ENCODE measurements around the gene NHSL2.

NHSL2 gene

DNA sequence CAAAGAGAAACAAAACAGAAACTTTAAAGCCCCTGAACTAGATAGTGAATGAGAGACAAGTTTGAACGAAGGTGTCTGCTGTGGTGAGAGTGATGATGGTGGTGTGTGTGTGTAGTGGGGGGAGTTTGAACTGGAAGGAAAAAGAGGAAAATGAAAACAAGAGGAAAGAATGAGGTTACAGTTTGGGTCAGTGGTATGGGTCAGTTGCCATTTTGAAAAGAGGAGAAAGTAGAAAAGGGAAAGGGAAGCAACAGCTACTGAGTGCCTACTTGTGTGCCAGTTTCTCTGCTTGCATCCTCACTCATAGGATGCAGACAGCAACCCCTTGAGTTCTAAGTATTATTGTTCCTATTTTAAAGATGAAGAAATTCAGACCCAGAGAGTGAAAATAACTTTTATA is 26.0 kb downstream of the NHSL2 start:
- ChIA-PET POLR2A (no interaction called here), CTCF (no interaction called here)
- TF ChIP-seq, protein P1, sequence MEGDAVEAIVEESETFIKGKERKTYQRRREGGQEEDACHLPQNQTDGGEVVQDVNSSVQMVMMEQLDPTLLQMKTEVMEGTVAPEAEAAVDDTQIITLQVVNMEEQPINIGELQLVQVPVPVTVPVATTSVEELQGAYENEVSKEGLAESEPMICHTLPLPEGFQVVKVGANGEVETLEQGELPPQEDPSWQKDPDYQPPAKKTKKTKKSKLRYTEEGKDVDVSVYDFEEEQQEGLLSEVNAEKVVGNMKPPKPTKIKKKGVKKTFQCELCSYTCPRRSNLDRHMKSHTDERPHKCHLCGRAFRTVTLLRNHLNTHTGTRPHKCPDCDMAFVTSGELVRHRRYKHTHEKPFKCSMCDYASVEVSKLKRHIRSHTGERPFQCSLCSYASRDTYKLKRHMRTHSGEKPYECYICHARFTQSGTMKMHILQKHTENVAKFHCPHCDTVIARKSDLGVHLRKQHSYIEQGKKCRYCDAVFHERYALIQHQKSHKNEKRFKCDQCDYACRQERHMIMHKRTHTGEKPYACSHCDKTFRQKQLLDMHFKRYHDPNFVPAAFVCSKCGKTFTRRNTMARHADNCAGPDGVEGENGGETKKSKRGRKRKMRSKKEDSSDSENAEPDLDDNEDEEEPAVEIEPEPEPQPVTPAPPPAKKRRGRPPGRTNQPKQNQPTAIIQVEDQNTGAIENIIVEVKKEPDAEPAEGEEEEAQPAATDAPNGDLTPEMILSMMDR (IDR thresholded peaks at IDR 0.05; ENCODE audit: control extremely low read depth, extremely low read depth, low read depth, missing control alignments) = no peak
- no peak for DNase-seq (ENCODE audit: extremely low spot score)

DNA sequence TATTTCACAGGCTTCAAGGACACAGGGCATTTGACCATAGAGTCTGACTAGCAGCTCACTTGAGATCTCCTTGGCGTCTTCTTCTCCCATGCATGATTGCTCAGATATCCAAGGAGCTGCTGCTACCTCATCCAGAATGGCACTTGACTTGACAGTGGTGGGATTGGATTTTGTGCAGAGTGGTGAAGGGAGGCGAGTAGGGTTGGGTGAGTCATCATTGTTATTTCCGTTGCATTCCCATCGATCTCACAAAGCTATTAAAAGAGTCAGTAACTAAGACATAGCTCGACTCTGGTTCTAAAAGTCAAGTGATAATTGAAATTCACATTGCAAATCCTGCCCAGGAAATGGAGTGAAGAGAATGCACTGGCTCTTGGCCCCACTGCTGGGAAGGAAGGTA is 27.7 kb downstream of the NHSL2 start:
- ChIA-PET CTCF (no interaction called here), POLR2A (no interaction called here)
- TF ChIP-seq, protein P1 (IDR thresholded peaks at IDR 0.05; ENCODE audit: control extremely low read depth, extremely low read depth, low read depth, missing control alignments) = no peak
- no peak for DNase-seq (ENCODE audit: extremely low spot score)

DNA sequence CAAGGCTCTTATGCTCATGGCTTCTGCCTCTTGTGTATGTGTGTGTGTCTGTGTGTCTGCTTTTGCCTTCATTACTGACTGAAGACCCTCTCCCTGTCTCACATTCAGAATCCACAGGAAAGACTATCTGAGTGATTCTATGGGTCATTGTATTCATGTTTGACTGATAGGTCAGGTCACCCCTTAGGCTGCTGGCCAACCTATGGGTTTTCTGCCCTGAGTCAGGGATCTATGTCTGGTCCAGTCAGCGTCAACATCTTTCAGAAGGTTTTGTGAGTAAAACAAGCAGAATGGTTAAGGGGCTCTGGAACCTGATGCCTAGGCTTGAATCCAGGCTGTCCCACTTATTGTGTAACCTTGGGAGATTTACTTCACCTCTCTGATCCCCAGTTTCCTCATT is 30.5 kb downstream of the NHSL2 start:
- POLR2A ChIA-PET = no interaction called here

DNA sequence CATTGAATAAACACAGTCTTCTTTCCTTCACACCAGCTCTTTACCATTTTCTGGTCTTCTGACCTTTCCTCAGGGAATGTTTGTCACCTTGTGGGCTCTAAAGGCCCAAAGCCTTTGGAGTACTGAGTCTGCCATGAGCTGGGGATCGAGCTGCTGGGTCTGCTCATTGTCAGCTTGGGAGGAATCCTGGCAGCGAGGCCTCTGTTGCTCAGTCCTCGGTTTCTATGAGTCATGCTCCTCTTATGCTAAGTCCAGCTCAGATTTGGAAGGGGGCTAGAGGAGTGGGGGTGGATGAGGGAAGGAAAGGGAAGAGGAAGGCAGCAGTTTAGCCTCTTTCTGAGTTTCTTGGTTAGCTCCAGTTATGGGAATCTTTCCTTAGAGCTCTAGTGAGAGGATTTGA is 31.1 kb downstream of the NHSL2 start:
- POLR2A ChIA-PET = no interaction called here
- TF ChIP-seq, protein P1 (IDR thresholded peaks at IDR 0.05; ENCODE audit: control extremely low read depth, extremely low read depth, low read depth, missing control alignments) = no peak
- no peak for DNase-seq (ENCODE audit: extremely low spot score)
- CTCF ChIA-PET = no interaction called here

More for the DNA sequence above, 30.5 kb downstream of the NHSL2 start:
- TF ChIP-seq, protein P1 (IDR thresholded peaks at IDR 0.05; ENCODE audit: control extremely low read depth, extremely low read depth, low read depth, missing control alignments) = no peak
- no peak for DNase-seq (ENCODE audit: extremely low spot score)
- CTCF ChIA-PET = no interaction called here

DNA sequence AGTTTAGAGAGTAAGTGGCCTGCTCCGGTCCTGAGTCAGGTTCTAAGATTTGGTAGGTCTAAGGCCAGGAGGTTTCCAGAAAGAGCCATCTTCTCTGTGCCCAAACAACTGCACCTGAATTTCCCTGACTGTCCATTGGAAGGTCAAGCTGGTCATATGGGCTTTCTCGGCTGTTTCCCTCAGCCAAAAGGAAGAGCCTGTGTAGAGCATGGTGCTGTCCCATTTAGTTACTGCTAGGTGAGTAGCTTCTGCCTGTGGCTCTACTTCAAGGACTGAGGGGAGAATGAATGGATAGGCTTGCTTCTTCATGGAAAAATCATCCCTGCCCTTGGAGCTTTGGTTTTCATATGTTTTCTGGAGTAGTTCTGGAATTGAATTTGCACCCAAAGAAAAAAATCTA is 33.7 kb downstream of the NHSL2 start:
- ChIA-PET POLR2A (no interaction called here), CTCF (no interaction called here)
- TF ChIP-seq, protein P1 (IDR thresholded peaks at IDR 0.05; ENCODE audit: control extremely low read depth, extremely low read depth, low read depth, missing control alignments) = no peak
- DNase-seq (ENCODE audit: extremely low spot score) = no peak

DNA sequence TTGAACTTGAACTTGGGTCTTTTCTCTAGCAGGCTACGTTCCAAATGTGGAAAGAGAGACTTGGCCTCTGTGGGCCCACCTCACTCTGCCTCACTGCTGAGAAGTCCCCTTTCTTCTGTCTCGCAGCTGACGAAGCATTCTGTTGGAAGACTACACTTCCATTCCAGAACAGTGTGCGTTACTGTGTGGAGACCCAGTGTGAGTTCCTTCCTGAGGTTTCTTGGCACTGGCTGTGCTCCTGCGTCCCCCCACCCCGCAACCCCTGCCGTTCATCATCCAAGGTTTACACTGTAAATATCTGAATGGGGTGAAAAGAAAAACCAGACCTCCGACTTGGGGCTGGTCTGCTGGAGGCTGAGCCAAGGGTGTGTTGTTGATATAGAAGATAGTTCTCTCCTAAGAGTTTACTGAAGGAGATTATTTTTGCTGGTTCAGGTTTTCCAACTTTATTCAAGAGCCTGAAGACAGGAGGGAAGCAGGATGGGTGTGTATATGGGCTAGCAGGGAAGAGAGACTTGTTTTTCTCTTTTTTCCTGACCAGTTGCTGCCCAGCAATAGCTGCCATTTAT is 34.7 kb downstream of the NHSL2 start:
- CTCF ChIA-PET = no interaction called here
- POLR2A ChIA-PET = no interaction called here
- TF ChIP-seq, protein P1 (IDR thresholded peaks at IDR 0.05; ENCODE audit: control extremely low read depth, extremely low read depth, low read depth, missing control alignments) = no peak
- DNase-seq (ENCODE audit: extremely low spot score) = no peak

DNA sequence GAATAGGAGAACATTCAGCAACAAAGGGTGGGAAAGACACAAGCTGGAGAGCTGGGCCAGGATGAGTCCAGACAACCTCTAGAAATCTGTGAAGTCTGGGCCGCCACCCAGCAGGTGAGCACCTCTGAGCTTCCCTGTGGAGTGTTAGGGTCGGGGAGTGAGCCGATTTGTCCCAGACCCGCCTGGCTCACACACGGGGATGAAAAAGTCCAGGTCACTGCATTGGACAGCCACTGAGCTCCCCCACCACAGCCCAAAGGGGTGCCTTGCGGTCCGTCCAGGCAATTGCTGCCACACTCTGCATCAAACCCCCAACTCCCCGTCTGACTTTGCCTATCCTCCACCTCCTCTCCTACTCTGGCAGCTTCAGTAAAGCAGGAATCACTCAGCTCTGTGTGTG is 38.7 kb downstream of the NHSL2 start:
- no peak for DNase-seq (ENCODE audit: extremely low spot score)
- TF ChIP-seq, protein P1 (IDR thresholded peaks at IDR 0.05; ENCODE audit: control extremely low read depth, extremely low read depth, low read depth, missing control alignments) = no peak
- ChIA-PET CTCF (interaction anchor here (1.1 kb wide), 1 partner anchor 30 kb away, joined by 3 read pairs; no protein-coding TSS in a partner anchor), POLR2A (no interaction called here)

Data from GM10248 (cell line).